Fibroblast of upper back skin (primary cell): ENCODE results near the gene PYGL.
A peak's percentile ranks its signal among the peaks of the same experiment; 100 is the strongest.
"Not testable (repeated sequence)": the region's sequence is repeated elsewhere in the genome, so short reads cannot be mapped to it uniquely, and the experiment has no call there.

ENCODE experiments used
- DNase-seq: peaks from one replicate; pipeline ENCODE4 v3.0.0-alpha.2; 2013

The PYGL gene

DNA sequence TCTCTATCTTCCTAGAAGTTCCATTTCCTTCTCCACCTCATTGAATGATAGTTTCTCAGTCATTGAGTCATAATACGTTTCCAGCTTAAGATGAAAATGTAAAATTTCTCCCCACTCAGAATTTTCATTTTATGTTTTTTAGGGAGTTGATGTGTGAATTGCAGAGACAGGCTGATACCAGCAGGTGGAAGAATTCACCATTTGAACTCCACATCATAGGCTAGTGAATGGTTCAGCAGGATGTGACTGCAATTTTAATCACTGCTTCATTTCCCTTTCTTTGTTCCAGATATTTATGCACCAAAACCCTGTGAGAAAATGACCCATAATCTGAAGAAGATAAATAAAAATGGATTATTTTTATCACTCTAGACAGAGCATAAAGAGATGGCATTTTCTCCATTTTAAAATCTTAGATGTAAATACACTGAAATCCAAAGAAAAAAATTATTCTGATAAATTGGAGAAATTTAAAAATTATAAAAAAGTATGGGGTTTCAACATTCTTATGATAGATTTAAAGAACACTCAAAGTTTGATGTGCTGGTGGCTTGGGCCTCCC is 10.6 kb upstream of the PYGL start:
- peak; percentile 71 for DNase-seq

GRCh38 chr14:50953502-50953901 is 9.2 kb upstream of the PYGL start:
- DNase-seq, result no peak

DNA sequence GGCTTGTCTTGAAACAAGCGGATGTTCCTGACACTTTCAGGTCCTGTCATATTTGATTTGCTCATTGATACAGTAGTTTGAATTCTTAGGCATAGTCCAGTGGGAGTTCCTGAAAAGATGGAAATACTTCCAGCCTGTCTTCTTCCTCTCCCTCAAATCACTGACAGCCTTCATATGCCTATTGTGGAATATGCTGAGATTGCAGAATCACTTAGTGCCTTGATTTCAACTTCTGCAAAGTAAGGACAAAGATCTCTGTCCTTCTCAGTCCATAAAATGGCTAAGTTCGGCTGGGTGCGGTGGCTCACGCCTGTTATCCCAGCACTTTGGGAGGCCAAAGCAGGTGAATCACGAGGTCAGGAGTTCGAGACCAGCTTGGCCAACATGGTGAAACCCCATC is 6.7 kb upstream of the PYGL start:
- no peak for DNase-seq

DNA sequence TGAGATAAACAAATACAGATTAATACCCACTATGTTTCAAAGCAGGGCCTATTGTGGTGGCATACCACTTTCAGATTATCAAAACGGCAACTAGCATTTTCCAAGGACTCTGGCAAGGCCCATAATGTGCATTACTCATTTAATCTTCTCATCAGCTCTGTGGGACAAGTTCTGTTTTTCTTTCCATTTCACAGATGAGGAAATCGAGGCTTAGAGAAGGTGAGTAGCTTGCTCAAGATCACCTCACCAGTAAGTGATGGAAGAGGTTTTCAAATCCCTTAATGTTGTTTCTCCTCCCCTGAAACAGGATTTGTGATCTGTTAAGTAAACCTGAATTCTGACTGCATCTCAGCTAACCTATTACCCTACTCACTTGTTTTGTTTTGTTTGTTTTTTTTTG is 3.9 kb upstream of the PYGL start:
- no peak for DNase-seq

DNA sequence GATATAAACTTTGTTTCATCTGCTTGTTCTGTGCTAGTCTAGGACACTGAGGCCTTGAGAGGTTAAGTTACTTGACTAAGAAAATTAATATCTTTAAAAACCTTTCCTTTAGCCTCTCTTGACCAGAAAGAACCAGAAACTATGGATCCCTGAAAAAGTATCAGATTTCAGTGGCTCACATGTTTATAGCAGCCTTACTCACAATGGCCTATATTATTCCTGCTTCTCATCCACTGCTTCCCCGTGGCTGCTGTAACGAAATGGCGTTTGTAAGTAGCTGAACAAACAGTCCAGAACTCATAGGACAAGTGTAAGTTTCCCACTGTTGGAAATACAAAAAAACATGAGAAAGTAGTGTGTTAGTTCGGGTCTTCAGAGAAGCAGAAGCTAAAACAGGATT is 3.2 kb upstream of the PYGL start:
- peak; percentile 20 for DNase-seq

DNA sequence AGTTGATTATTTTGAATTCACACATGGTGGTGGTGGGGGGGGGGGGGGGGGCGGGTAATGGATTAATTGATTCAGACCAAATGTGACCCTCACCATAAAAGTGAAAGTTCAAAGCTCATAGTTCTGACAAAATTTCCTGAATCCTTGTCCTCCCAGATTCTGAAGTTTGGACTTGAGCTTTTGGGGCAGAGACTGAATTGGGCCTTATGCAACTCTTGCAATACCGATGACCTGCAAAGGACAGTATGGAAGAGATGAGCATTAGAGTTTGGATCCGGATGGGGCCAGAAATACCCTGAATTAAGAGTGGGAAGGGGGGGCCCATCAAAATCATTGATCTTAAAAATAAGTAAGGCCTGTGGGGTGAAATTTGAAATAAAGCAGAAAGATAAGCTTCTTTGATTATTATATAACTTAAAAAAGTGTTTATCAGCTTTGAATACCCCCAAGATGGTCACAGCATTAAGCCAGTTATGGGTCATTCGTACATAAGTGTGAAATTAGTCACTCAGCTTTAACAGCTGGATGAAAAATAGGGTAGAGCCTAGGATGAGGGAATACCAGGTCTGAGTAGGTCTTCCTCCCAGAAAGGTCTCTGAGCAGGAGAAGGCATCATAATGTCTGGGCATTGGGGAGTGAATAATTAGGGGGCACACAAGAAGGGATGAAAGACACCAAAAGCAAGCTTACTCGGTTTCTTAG is 2.1 kb upstream of the PYGL start:
- DNase-seq, result no peak

- peak; percentile 11 for DNase-seq
These were observed 547 bp upstream of the PYGL start for GRCh38 chr14:50944647-50945413.

DNA sequence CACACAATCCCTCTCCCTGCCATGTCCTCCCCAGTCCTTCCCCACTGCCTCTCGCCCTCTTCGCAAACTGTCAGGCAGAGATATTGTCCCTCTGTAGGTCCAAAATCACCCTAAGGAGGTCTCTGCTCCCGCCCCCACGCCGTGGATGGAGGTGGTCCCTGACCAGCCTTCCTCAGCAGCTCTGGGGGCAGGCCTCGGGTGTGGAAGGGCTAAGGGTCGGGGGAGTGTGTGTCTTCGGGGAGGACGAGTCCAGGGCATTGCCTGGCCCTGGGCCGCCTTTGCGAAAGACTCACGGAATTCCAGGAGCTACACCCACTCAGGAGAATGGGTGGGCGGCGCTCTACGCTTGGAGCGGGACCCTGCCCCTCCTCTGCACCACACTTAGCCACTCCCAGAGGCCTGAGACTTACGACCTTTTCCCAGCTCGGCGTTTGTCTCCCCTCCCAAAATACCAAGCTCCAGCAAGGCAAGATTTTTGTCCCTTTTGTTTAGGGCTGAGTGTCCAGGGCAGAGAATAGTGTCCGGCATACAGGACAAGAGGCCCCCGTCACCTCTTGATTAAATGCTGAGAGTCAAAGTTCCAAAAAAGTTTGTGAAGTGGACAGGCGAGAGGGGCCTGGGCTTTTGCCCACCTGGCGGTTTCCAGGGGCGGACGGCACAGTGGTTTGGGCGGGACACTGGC is 881 bp downstream of the PYGL start:
- peak; percentile 43 for DNase-seq

DNA sequence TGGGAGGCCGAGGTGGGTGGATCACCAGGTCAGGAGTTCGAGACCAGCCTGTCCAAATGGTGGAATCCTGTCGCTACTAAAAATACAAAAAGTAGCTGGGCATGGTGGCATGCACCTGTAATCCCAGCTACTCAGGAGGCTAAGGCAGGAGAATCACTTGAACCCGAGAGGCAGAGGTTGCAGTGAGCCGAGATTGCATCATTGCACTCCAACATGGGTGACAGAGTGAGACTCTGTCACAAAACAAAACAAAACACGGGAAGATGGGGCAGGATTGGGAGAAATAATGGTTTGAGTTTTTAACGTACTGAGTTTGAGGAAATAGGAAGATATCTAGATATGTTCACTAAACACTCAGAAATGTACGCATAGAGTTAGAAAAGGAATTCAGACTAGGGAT is 2.6 kb downstream of the PYGL start:
- DNase-seq, result not testable (repeated sequence)

- peak; percentile 65 for DNase-seq
These were observed 3.1 kb downstream of the PYGL start for GRCh38 chr14:50941151-50941550.

GRCh38 chr14:50937800-50938199 is 6.5 kb downstream of the PYGL start:
- DNase-seq, result no peak

DNA sequence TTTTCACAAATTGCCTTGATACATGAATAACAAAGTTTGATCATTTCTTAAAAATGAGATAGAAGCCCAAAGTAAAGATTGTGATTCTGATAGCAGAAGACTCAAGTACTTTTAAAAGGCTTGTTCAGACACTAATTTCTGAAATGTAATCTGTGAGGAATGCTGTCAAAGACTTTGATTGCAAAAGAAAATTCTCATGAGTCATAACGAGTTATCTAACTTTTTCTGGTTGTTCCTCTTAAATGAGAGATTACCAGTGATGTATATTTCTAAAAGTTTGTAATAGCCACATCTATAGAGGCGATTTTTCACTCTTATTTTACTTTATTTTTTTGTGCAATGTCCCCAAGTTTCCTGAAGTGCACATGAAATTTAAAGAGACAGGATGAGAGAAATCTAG is 7.0 kb downstream of the PYGL start:
- DNase-seq, result peak; percentile 41

- DNase-seq, result no peak
These were observed 7.4 kb downstream of the PYGL start for GRCh38 chr14:50936882-50937281.

GRCh38 chr14:50936016-50936340 is 8.3 kb downstream of the PYGL start:
- DNase-seq, result no peak

DNA sequence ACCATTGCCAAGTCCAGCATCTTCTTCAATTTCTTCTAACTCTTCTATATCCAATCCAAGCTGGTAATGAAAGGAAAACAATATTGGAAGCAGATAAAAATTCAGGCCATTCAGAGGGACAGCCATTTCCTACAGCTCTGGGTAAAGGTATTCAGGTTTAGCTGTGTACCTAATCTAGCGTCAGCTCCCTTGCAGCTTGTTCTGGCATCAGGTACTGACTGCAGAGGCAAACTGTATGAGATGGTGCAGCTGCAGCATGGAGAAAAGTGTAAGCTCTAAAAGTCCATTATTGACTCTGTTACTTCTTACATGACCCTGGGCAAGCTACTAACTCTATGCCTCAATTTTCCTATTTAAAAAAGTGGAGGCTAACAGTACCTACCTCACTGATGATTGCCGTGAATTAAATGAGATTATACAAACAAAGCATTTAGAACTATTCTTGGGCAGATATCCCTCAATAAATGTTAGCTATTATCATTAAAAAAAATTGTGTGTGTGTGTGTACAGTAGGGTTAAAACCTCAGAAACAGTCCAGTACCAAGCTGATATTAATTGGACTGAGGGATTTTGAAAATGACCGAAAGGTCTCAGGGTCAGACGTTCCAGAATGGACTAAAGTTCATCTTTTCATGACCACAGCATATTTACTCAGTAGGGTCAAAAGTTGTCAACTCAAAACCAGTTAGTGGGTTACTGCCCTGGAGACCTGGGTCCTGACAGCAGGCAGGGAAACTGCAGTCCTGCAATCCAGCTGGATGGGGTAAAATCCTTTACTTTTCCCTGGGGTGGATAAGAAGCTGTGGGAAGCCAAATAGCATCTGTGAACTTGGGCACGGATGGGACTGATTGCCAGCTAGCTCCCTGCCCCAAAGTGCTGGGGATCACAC is 8.9 kb downstream of the PYGL start:
- DNase-seq, result no peak

- DNase-seq, result peak; percentile 51
These were observed 11.4 kb downstream of the PYGL start for GRCh38 chr14:50932592-50933495.

DNA sequence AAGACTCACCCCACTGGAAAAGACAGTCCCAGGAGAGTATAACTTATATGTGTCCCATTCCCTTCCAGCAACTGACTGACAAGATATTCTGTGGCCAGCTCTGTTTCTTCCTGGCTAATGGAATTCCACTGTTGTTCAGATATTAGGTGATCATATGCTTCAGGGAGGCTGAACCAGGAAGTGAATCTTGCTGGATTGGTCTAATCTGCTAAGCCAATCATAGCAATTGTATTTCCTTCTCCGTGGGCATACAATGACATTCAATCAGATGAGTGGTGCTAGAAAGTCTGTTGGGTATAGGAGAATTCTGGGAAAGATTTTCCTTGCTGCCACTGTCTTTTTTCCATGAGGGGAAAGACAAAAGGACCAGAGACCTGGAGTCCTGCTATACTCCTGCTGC is 12.1 kb downstream of the PYGL start:
- DNase-seq, result no peak

DNA sequence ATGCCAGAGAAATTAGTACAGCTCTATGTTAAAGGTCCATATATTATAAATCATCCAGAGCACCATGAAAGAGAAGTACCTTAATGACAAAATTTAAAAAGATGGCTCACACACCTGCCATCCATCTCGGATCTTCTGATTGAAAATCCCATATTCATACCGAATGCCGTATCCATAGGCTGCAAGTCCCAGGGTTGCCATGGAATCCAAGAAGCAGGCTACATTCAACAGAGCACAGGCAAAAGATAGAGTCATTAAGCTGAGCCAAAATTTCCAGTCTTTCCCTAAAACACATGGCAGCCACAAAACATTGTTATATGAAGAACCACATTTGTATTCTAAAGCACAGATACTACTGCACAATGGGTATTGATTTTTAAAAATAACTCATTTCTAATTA is 12.7 kb downstream of the PYGL start:
- no peak for DNase-seq

DNA sequence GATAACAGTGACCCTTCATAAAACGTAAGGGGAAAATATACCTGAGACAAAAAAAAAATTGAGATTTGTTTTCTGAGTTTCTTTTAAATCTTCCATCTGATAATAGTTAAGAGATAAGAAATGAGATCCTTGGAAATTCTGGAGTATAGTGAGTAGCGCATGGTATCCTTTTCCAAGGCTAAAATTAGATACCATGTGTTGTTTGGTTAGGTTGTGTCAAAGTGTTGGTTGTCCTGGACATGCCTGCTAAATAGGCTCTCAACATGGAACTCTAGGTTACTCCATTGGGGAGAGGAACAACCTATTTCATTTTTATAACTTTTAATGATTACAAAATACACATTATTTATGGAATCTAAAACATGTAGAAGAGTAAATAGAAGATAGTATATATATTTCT is 14.8 kb downstream of the PYGL start:
- no peak for DNase-seq

DNA sequence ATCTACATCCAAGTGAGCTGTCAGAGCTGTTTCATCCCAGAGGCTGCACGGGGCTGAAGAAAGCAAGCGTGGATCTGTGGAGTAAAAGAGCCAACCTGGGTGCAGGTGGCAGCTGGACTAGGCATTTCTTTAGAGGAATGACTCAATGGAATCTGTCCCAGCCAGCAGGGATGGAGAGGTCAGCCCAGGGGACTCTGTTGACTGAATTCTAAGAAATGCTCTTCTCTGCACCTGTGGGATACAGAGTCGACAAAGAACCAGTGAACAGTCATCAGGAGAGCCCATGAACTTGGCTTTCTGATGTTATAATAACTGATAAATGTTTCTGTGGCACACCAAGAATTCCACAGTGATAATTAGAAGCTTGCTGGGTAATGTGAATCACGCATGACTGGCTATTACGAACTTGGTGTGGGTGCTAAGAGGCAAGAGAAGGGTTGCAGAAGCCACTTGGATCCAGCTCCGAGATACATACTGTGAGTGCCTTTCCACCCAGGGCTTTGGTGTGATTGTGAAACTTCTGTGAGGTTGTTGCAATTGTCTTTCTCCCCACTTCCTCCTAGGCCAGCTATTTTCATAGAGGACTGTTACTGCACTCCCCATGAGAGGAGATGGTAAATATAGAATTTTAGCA is 16.2 kb downstream of the PYGL start:
- DNase-seq, result peak; percentile 50

DNA sequence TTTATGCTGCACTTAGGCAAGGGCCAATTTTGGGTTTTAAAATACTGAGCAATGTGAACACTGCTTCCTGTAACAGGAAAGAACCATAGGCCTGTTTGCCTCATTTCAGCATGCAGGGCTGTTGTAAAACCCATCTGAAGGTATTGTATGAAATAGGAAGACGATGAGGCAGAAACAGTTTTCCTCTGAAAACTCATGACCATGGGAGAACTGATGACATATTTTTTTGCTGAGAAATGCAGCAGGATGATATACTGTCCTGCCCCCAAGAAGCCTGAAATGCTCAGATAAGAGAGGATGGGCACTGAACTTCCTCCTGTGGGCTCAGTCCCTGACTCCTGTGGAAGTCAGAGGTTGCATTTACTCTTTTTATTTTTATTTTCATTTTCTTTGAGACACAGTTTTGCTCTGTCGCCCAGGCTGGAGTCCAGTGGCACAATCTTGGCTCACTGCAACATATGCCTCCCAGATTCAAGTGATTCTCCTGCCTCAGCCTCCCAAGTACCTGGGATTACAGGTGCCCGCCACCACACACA is 17.4 kb downstream of the PYGL start:
- no peak for DNase-seq
